Stomach (tissue), 9 donors: ENCODE data around the gene CHMP2B. TPM values are rescaled to one million over a fixed set of nuclear protein-coding genes. Genes with fewer than 3 reads are reported as not detected.

ENCODE experiments used
- DNase-seq, 2 donors: peaks; one replicate each; pipeline versions ENCODE4 v3.0.0 to v3.0.0-alpha.2; 2013 to 2019
- H3K27ac ChIP-seq, 5 donors: fragments of 200-600 bp in 4 of 5; sonication (generic) in 4 of 5; one replicate each; pipeline ENCODE4 v1.5.1; 2013 to 2019; ENCODE audit warnings: mild to moderate bottlenecking in 1 of 5, moderate library complexity in 1 of 5
- H3K27me3 ChIP-seq, 3 donors: fragments of 200-600 bp; sonication (generic); one replicate each; pipeline ENCODE4 v1.5.1; 2017 to 2019; ENCODE audit warnings: mixed run types in 1 of 3
- H3K36me3 ChIP-seq, 4 donors: fragments of 200-600 bp; sonication (generic); 1 replicate in 3 of 4; 2 replicates in 1 of 4; pipeline ENCODE4 v1.5.1; 2016 to 2019
- H3K4me1 ChIP-seq, 4 donors: fragments of 200-600 bp; sonication (generic); one replicate each; pipeline ENCODE4 v1.5.1; 2016 to 2019
- H3K4me3 ChIP-seq, 4 donors: fragments of 200-600 bp; sonication (generic) in 3 of 4; one replicate each; pipeline ENCODE4 v1.5.1; 2016 to 2019; ENCODE audit warnings: mild to moderate bottlenecking in 1 of 4
- H3K9me3 ChIP-seq, 4 donors: fragments of 200-600 bp; sonication (generic); one replicate each; pipeline ENCODE4 v1.5.1; 2016 to 2019
- CTCF ChIP-seq, 7 experiments: fragments of 450-650 bp in 4 of 7; fragments of 200-600 bp in 3 of 7; sonication (generic) in 3 of 7; IDR thresholded peaks; one replicate each; pipeline ENCODE4 v1.5.1; 2016 to 2019; ENCODE audit warnings: antibody characterized with exemption in 7 of 7, control low read depth in 2 of 7, mild to moderate bottlenecking in 1 of 7
- EP300 ChIP-seq: sonication (generic); formaldehyde crosslinking; IDR thresholded peaks from one replicate; pipeline ENCODE4 v1.6.1; 2017; ENCODE audit warnings: antibody characterized with exemption
- POLR2A ChIP-seq, 4 donors: fragments of 450-650 bp; IDR thresholded peaks; one replicate each; pipeline ENCODE4 v1.6.1; 2016; ENCODE audit warnings: antibody characterized with exemption in 4 of 4, control low read depth in 2 of 4, mild to moderate bottlenecking in 1 of 4, moderate library complexity in 1 of 4
- POLR2AphosphoS5 ChIP-seq, 3 donors: sonication (generic); formaldehyde crosslinking; IDR thresholded peaks; one replicate each; pipeline ENCODE4 v1.6.1; 2016; ENCODE audit warnings: antibody characterized with exemption in 3 of 3
- WGBS, 5 donors: extraction: QIAGEN DNeasy Blood & Tissue Kit in 3 of 5; methylation state at CpG; one replicate each; pipeline versions ENCODE4 v1.1.5 to v1.1.7; 2013 to 2018; 5-methylcytosine and 5-hydroxymethylcytosine counted together
- intact Hi-C: fragments of 100-400 bp; cut with DNase I; formaldehyde crosslinking; loops from one replicate; pipeline ENCODE4 v1.15.1; 2023; ENCODE audit warnings: low total_unique reads
- polyA plus RNA-seq, 3 donors: library from polyadenylated mRNA; stranded (reverse); fragments of 200-250 nt; gene quantifications; one replicate each; pipeline ENCODE4 v1.2.3, GENCODE V29; 2013
- total RNA-seq, 5 donors: library from RNA; depleted of rRNA; stranded (reverse); fragments of >200 nt; gene quantifications; one replicate each; pipeline versions ENCODE4 v1.1.0 to v1.2.3, GENCODE V29; 2014 to 2016
- donor health status: healthy with polysubstance abuse.
- donor health status: Bipolar disorder and iron deficiency.
- donor health status: healthy.

CHMP2B gene
- total and polyA plus RNA-seq, 8 donors, result 1.2 to 67.2 (median 21.4) TPM

DNA sequence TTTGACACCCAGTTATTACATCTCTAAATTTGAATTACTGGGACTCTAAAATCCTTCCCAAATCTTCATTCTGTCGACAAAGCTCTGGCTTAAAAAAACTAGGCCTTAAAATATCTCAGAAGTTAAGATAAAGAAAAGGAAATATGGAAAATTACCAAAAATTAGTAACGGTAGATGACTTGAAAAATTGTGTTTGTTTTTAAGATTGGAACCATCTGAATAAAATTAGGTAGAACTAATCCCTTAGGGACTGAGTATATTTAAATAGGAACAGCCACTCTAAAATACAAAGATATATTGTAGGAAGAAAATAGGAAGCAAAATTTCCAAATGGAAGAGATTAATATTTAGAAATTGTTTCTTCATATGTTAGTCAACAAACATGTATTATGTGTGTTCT lies 45.1 kb upstream of the CHMP2B start:
- WGBS, 5 donors, result 48 to 57% (median 54%) methylated on average over 2 of the region's 2 CpGs
- H3K27me3 ChIP-seq, result no peaks in the 10 kb centered on the region

GRCh38 chr3:87186608-87187159 lies 40.4 kb upstream of the CHMP2B start:
- no peaks in the 10 kb centered on the region for H3K4me1 ChIP-seq
- H3K27me3 ChIP-seq, result no peaks in the 10 kb centered on the region
- no peaks in the 10 kb centered on the region for H3K36me3 ChIP-seq
- 44 to 61% (median 58%) methylated on average over 2 of the region's 2 CpGs for WGBS, 5 donors
- DNase-seq, result no peak
- no peak overlapping the region for H3K4me3 ChIP-seq
- TF ChIP-seq EP300 (no peak), POLR2AphosphoS5 (IDR thresholded peaks at IDR 0.05) (no peak), POLR2A (IDR thresholded peaks at IDR 0.05) (no peak), CTCF (IDR thresholded peaks at IDR 0.05) (no peak)
- intact Hi-C loops, result no loop called here
- H3K27ac ChIP-seq, result no peak overlapping the region
- no peaks in the 10 kb centered on the region for H3K9me3 ChIP-seq

More for the DNA sequence above, 45.1 kb upstream of the CHMP2B start:
- TF ChIP-seq POLR2AphosphoS5 (IDR thresholded peaks at IDR 0.05) (no peak), EP300 (no peak), POLR2A (IDR thresholded peaks at IDR 0.05) (no peak), CTCF (IDR thresholded peaks at IDR 0.05) (no peak)
- intact Hi-C loops, result no loop called here
- Histone ChIP-seq H3K9me3 (no peaks in the 10 kb centered on the region), H3K36me3 (no peaks in the 10 kb centered on the region), H3K27ac (no peak overlapping the region), H3K4me3 (no peak overlapping the region), H3K4me1 (no peaks in the 10 kb centered on the region)
- no peak for DNase-seq

DNA sequence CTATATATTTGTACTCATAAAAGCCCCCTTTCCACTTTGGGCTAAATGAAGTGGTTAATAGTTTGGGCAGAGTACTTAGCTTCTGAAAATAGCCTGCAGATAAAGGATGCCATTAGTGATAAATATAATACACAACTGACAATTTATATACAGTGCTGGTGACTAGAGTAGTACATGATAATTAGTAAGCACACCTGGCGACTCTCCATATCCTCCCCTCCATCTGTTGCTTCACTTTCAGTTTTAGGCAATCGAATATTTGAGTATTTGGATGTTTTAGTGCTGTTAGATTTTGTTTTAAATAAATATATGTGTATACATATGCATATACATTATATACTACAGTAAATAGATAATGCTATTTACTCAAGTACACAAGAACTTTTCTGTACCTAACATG lies 35.9 kb upstream of the CHMP2B start:
- no peak for DNase-seq
- Histone ChIP-seq H3K4me3 (no peak overlapping the region), H3K4me1 (no peaks in the 10 kb centered on the region), H3K9me3 (peaks cover 0 to 10% (median 0%) of the 10 kb centered on the region in 4 donors), H3K27me3 (no peaks in the 10 kb centered on the region), H3K27ac (no peak overlapping the region), H3K36me3 (no peaks in the 10 kb centered on the region)
- WGBS, 5 donors, result 45 to 59% (median 50%) methylated on average over 2 of the region's 2 CpGs
- TF ChIP-seq EP300, result no peak
- TF ChIP-seq POLR2A (IDR thresholded peaks at IDR 0.05), result no peak
- TF ChIP-seq POLR2AphosphoS5 (IDR thresholded peaks at IDR 0.05), result no peak
- no peak for TF ChIP-seq CTCF (IDR thresholded peaks at IDR 0.05)
- intact Hi-C loops, result no loop called here

GRCh38 chr3:87191641-87192040 lies 35.5 kb upstream of the CHMP2B start:
- H3K27me3 ChIP-seq, result no peaks in the 10 kb centered on the region
- intact Hi-C loops, result no loop called here
- peaks cover 0 to 10% (median 0%) of the 10 kb centered on the region in 4 donors for H3K9me3 ChIP-seq
- no peak for DNase-seq
- no peak overlapping the region for H3K4me3 ChIP-seq
- no peak overlapping the region for H3K27ac ChIP-seq
- TF ChIP-seq POLR2AphosphoS5 (IDR thresholded peaks at IDR 0.05) (no peak), CTCF (IDR thresholded peaks at IDR 0.05) (no peak), EP300 (no peak), POLR2A (IDR thresholded peaks at IDR 0.05) (no peak)
- H3K36me3 ChIP-seq, result no peaks in the 10 kb centered on the region
- no peaks in the 10 kb centered on the region for H3K4me1 ChIP-seq
